Thoracic aorta (tissue), 2 donors: ENCODE data around the gene PLCH1. TPM values are rescaled to one million over a fixed set of nuclear protein-coding genes. Genes with fewer than 3 reads are reported as not detected.

Experiments
- ATAC-seq: fragments of 150-250 bp; one replicate; pipeline ENCODE4 v1.8.0; 2017; ENCODE audit warnings: low read depth; ENCODE audit not compliant: insufficient number of reproducible peaks, low FRiP score
- DNase-seq: peaks from one replicate; pipeline ENCODE4 v3.0.0-alpha.2; 2020; ENCODE audit warnings: low spot score
- H3K27ac ChIP-seq, 2 donors: fragments of 200-600 bp; sonication (generic); 1 replicate in 1 of 2; 2 replicates in 1 of 2; pipeline ENCODE4 v1.5.1; 2016; ENCODE audit warnings: mild to moderate bottlenecking in 2 of 2, moderate library complexity in 2 of 2
- H3K27me3 ChIP-seq: fragments of 200-600 bp; sonication (generic); replicated peaks from 2 replicates; pipeline ENCODE4 v1.6.0; 2016; ENCODE audit warnings: mild to moderate bottlenecking; ENCODE audit not compliant: insufficient read depth
- H3K36me3 ChIP-seq: fragments of 200-600 bp; sonication (generic); one replicate; pipeline ENCODE4 v1.5.1; 2016
- H3K4me1 ChIP-seq, 2 donors: fragments of 200-600 bp; sonication (generic); 1 replicate in 1 of 2; 2 replicates in 1 of 2; pipeline versions ENCODE4 v1.5.1 to v1.6.0; 2016; ENCODE audit warnings: low read depth in 2 of 2, mild to moderate bottlenecking in 1 of 2; ENCODE audit not compliant: control insufficient read depth in 1 of 2
- H3K4me3 ChIP-seq: fragments of 200-600 bp; sonication (generic); 2 replicates; pipeline ENCODE4 v1.5.1; 2016; ENCODE audit warnings: mild to moderate bottlenecking
- H3K9me3 ChIP-seq: fragments of 200-600 bp; sonication (generic); 2 replicates; pipeline ENCODE4 v1.5.1; 2016
- total RNA-seq, 2 donors: library from RNA; depleted of rRNA; stranded (reverse); fragments of >200 nt; gene quantifications; one replicate each; pipeline versions ENCODE4 v1.1.0 to v1.2.3, GENCODE V29; 2016
- TF ChIP-seq, protein P1 (sequence below): fragments of 200-600 bp; sonication (generic); IDR thresholded peaks from one replicate; pipeline ENCODE4 v1.5.1; 2019; ENCODE audit warnings: antibody characterized with exemption

PLCH1 gene
- total RNA-seq, 2 donors from 2014 or later = 0.28 TPM; not detected in 1

DNA sequence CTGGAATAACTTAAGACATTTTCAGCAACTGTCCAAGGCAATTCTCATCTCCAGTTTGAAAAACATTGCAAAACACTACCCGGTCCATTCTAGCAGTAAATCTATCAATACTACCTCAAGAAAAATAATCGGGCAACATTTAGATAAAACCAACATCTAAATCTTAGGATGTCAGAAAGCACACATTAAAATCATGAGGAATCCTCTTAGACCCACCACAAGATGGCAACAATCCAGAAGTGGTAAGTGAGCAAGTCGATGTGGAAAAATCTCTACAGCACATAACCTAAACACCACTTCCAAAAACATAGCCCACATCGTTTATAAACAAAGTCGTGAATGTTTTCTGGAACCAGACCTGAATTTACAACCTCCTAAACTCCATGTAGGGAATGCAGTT is 5.7 kb downstream of the PLCH1 start:
- no peak overlapping the region for H3K4me3 ChIP-seq

DNA sequence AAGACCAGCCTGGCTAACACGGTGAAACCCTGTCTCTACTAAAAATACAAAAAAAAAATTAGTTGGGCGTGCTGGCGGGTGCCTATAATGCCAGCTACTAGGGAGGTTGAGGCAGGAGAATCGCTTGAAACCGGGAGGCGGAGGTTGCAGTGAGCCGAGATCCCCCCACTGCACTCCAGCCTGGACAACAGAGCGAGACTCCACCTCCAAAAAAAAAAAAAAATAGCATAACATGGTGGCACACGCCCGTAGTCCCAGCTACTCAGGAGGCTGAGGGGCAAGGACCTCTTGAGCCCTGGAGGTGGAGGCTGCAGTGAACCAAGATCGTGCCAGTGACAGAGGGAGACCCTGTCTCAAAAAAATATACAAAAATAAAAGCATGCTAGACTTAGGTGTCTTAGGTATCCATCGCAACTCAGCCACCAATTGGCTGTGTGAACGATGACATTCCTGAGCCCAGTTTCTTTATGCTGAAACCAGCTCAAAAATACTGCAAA is 6.2 kb downstream of the PLCH1 start:
- Histone ChIP-seq H3K27ac (no peak overlapping the region), H3K36me3 (no peaks in the 10 kb centered on the region)
- TF ChIP-seq, protein P1, sequence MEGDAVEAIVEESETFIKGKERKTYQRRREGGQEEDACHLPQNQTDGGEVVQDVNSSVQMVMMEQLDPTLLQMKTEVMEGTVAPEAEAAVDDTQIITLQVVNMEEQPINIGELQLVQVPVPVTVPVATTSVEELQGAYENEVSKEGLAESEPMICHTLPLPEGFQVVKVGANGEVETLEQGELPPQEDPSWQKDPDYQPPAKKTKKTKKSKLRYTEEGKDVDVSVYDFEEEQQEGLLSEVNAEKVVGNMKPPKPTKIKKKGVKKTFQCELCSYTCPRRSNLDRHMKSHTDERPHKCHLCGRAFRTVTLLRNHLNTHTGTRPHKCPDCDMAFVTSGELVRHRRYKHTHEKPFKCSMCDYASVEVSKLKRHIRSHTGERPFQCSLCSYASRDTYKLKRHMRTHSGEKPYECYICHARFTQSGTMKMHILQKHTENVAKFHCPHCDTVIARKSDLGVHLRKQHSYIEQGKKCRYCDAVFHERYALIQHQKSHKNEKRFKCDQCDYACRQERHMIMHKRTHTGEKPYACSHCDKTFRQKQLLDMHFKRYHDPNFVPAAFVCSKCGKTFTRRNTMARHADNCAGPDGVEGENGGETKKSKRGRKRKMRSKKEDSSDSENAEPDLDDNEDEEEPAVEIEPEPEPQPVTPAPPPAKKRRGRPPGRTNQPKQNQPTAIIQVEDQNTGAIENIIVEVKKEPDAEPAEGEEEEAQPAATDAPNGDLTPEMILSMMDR = no peak

More for the DNA sequence above, 5.7 kb downstream of the PLCH1 start:
- H3K4me1 ChIP-seq = peaks cover 0 to 10% of the 10 kb centered on the region in 2 donors
- no peaks in the 10 kb centered on the region for H3K36me3 ChIP-seq
- DNase-seq (no peak), ATAC-seq (no peak)
- no peak overlapping the region for H3K27ac ChIP-seq
- H3K27me3 ChIP-seq = no peaks in the 10 kb centered on the region
- TF ChIP-seq, protein P1 = no peak
- H3K9me3 ChIP-seq = no peaks in the 10 kb centered on the region

DNA sequence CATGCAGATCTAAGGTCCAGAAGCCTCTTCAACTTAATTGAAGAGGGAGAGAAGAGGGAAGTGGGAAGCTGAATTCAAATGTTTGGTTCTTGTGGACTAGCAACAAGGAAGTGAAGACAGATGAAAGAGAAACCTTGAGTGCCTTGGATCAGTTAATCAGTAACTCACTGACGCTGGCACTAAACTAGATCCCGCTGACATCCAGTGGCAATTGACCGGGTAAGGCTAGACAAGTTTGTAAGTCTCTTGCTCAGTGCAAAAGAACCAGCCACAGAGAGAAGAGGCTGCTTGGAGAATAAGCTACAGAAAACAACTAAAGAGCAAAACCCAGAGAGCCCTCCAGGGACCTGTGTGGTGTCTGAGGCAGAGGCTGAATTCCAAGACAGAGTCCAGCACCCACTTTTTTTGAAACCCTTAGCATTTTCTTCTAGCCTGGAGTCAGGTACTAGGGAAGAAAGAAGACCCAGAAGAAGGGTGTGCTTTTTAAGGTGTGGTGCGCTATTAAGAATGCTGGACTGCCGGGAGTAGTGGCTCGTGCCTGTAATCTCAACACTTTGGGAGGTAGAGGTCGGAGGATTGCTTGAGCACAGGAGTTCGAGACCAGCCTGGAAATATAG is 6.9 kb downstream of the PLCH1 start:
- ATAC-seq = no peak
- DNase-seq = no peak
- Histone ChIP-seq H3K4me1 (no peaks in the 10 kb centered on the region), H3K27ac (no peak overlapping the region), H3K9me3 (no peaks in the 10 kb centered on the region), H3K27me3 (no peaks in the 10 kb centered on the region), H3K4me3 (no peak overlapping the region), H3K36me3 (no peaks in the 10 kb centered on the region)
- TF ChIP-seq, protein P1 = no peak

More for the DNA sequence above, 6.2 kb downstream of the PLCH1 start:
- no peak for ATAC-seq
- H3K4me3 ChIP-seq = no peak overlapping the region
- H3K9me3 ChIP-seq = no peaks in the 10 kb centered on the region
- DNase-seq = no peak
- peaks cover 0 to 4% of the 10 kb centered on the region in 2 donors for H3K4me1 ChIP-seq
- H3K27me3 ChIP-seq = no peaks in the 10 kb centered on the region

DNA sequence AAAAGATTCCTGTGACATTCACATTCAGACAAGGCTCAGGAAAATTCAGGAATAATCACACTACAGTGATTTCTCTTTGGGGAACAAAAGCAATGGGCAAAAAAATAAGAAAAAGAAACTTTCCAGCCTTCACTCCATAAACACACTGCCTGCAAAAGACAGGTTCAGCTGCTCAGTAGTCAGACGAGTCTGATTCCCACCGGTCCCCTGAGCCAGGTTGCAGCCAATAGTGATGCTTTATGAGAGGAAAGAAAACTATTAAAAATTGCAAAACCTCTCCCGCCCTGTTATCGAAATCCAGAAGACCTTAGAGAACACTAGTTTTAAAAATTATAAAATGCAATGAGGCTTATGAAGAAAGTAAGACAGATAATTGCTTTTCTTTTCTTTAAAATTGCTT is 8.5 kb downstream of the PLCH1 start:
- H3K4me1 ChIP-seq = no peaks in the 10 kb centered on the region
- no peak overlapping the region for H3K27ac ChIP-seq
- DNase-seq (no peak), ATAC-seq (no peak)
- no peaks in the 10 kb centered on the region for H3K9me3 ChIP-seq
- no peak overlapping the region for H3K4me3 ChIP-seq
- H3K27me3 ChIP-seq = no peaks in the 10 kb centered on the region
- TF ChIP-seq, protein P1 = no peak
- H3K36me3 ChIP-seq = no peaks in the 10 kb centered on the region

DNA sequence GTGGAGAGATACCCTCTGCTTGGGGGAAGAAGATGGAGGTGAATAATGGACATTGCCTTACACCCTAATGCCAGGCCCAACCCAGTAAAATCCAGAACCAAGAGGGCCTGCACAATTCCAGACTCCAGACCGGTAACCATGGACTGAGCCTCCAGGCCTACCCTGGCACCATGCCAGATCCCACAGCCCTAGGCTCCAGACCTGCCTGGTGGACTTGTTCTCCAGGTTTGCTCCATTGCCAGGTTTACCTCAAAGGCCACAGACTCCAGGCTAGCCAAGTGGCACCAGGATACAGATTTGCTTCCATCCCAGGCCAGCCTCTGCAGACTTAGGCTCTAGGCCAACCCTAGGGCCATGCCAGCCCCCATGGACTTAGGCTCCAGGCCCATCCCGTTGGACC is 14.0 kb downstream of the PLCH1 start:
- Histone ChIP-seq H3K4me3 (no peak overlapping the region), H3K9me3 (no peaks in the 10 kb centered on the region), H3K36me3 (no peaks in the 10 kb centered on the region), H3K27me3 (no peaks in the 10 kb centered on the region), H3K4me1 (no peaks in the 10 kb centered on the region), H3K27ac (no peak overlapping the region)
- ATAC-seq = no peak
- TF ChIP-seq, protein P1 = no peak
- no peak for DNase-seq
